Fibroblast of lung (primary cell): ENCODE data around the gene SOX9.

Experiments
- CTCF ChIP-seq, 2 donors: IDR thresholded peaks in 1 of 2; conservative IDR thresholded peaks in 1 of 2; 1 replicate in 1 of 2; 2 replicates in 1 of 2; pipeline ENCODE4 v1.5.1; 2011 to 2012; ENCODE audit warnings: low read length in 2 of 2, control low read depth in 1 of 2, inconsistent platforms in 1 of 2, low read depth in 1 of 2, mild to moderate bottlenecking in 1 of 2
- EZH2 ChIP-seq: IDR thresholded peaks from 2 replicates; pipeline ENCODE4 v1.5.1; 2012; ENCODE audit warnings: low read length, control low read depth, mild to moderate bottlenecking; ENCODE audit errors: missing control alignments

GRCh38 chr17:72122765-72123529, 2.1 kb downstream of the SOX9 start:
- TF ChIP-seq CTCF (conservative IDR thresholded peaks at IDR 0.05 in 1 of 2, IDR thresholded peaks at IDR 0.05 in 1 of 2; ENCODE audit: low read depth in 1 of 2, low read length in 2 of 2) (no peak), EZH2 (no peak)
